ENCODE results near the gene ELAC2. TPM values are rescaled to one million over a fixed set of nuclear protein-coding genes. Genes with fewer than 3 reads are reported as not detected.

The ELAC2 gene
- total RNA-seq, 1 experiment from 2014 or later, result 62.7 TPM

GRCh38 chr17:13024526-13025257, 6.9 kb upstream of the ELAC2 start:
- CTCF ChIA-PET, result no interaction called here

GRCh38 chr17:13024016-13024415, 6.2 kb upstream of the ELAC2 start:
- H3K27me3 ChIP-seq (ENCODE audit: insufficient read depth, low read depth), result peaks cover 14% of the 10 kb centered on the region
- H3K79me2 ChIP-seq (ENCODE audit: low read depth), result no peaks in the 10 kb centered on the region
- H3K4me3 ChIP-seq, result no peak overlapping the region
- no peak for DNase-seq
- H3K27ac ChIP-seq, result no peak overlapping the region
- BruUV-seq (replicated peaks), result no TSS peak
- H3K4me1 ChIP-seq (replicated peaks; ENCODE audit: insufficient read depth), result peaks cover 1% of the 10 kb centered on the region; the same call in 1 of the 2 replicates
- H2AFZ ChIP-seq, result no peak overlapping the region
- H3K9me3 ChIP-seq (ENCODE audit: insufficient read depth, low read depth), result no peaks in the 10 kb centered on the region
- TF ChIP-seq EZH2 (IDR thresholded peaks at IDR 0.05; ENCODE audit: low read depth), result no peak
- TF ChIP-seq CTCF (conservative IDR thresholded peaks at IDR 0.05), result no peak
- H4K20me1 ChIP-seq (ENCODE audit: insufficient read depth), result no peaks in the 10 kb centered on the region
- no peaks in the 10 kb centered on the region for H3K36me3 ChIP-seq (ENCODE audit: low read depth)
- no peaks in the 10 kb centered on the region for H3K9me2 ChIP-seq (ENCODE audit: insufficient read depth)
- CTCF ChIA-PET, result no interaction called here
- H3F3A ChIP-seq (ENCODE audit: insufficient read depth, low read depth), result no peaks in the 10 kb centered on the region
- peak overlapping the region; percentile 72; the same call in 1 of the 2 replicates for H3K4me2 ChIP-seq
- intact Hi-C loops (cut with micrococcal nuclease; ENCODE audit: unreplicated experiment), result no loop called here
- POLR2A ChIA-PET (ENCODE audit: unreplicated experiment), result no interaction called here

More at GRCh38 chr17:13024526-13025257, 6.9 kb upstream of the ELAC2 start:
- peak overlapping the region; percentile 30; the same call in 1 of the 2 replicates for H2AFZ ChIP-seq
- H3K9me3 ChIP-seq (ENCODE audit: insufficient read depth, low read depth), result no peaks in the 10 kb centered on the region
- H3K4me3 ChIP-seq, result peak overlapping the region; percentile 37; the same call in 1 of the 2 replicates
- intact Hi-C loops (cut with micrococcal nuclease; ENCODE audit: unreplicated experiment), result no loop called here
- BruUV-seq (replicated peaks), result no TSS peak
- peaks cover 19% of the 10 kb centered on the region for H3K27me3 ChIP-seq (ENCODE audit: insufficient read depth, low read depth)
- no peaks in the 10 kb centered on the region for H3K4me1 ChIP-seq (replicated peaks; ENCODE audit: insufficient read depth)
- POLR2A ChIA-PET (ENCODE audit: unreplicated experiment), result interaction anchor here (0.6 kb wide), 1 partner anchor 753 kb away, joined by 8 read pairs; no protein-coding TSS in a partner anchor
- DNase-seq, result peak in 1 of 2 experiments; percentile 75
- H3F3A ChIP-seq (ENCODE audit: insufficient read depth, low read depth), result no peaks in the 10 kb centered on the region
- H3K27ac ChIP-seq, result no peak overlapping the region
- no peaks in the 10 kb centered on the region for H3K9me2 ChIP-seq (ENCODE audit: insufficient read depth)
- no peaks in the 10 kb centered on the region for H4K20me1 ChIP-seq (ENCODE audit: insufficient read depth)
- H3K4me2 ChIP-seq, result peak overlapping the region; percentile 72
- TF ChIP-seq CTCF (conservative IDR thresholded peaks at IDR 0.05) (peak; percentile 91), EZH2 (IDR thresholded peaks at IDR 0.05; ENCODE audit: low read depth) (no peak)
- no peaks in the 10 kb centered on the region for H3K36me3 ChIP-seq (ENCODE audit: low read depth)
- H3K79me2 ChIP-seq (ENCODE audit: low read depth), result no peaks in the 10 kb centered on the region

GRCh38 chr17:13016881-13017654, 759 bp downstream of the ELAC2 start:
- peak overlapping the region; percentile 90 for H3K4me3 ChIP-seq
- H3K79me2 ChIP-seq (ENCODE audit: low read depth), result peaks cover 18% of the 10 kb centered on the region
- peak overlapping the region; percentile 65 for H3K27ac ChIP-seq
- peaks cover 8% of the 10 kb centered on the region; the same call in 1 of the 2 replicates for H3F3A ChIP-seq (ENCODE audit: insufficient read depth, low read depth)
- TSS peak; percentile 37 for BruUV-seq (replicated peaks)
- peak overlapping the region; percentile 90 for H3K4me2 ChIP-seq
- H3K9me3 ChIP-seq (ENCODE audit: insufficient read depth, low read depth), result no peaks in the 10 kb centered on the region
- TF ChIP-seq EZH2 (IDR thresholded peaks at IDR 0.05; ENCODE audit: low read depth) (no peak), CTCF (conservative IDR thresholded peaks at IDR 0.05) (no peak)
- DNase-seq, result no peak
- no peaks in the 10 kb centered on the region for H3K36me3 ChIP-seq (ENCODE audit: low read depth)
- H3K27me3 ChIP-seq (ENCODE audit: insufficient read depth, low read depth), result peaks cover 4% of the 10 kb centered on the region
- peaks cover 6% of the 10 kb centered on the region; the same call in 1 of the 2 replicates for H3K4me1 ChIP-seq (replicated peaks; ENCODE audit: insufficient read depth)
- CTCF ChIA-PET, result interaction anchor here (0.6 to 1.7 kb wide), 2 partner anchors 9 to 14 kb away, joined by 3 to 7 read pairs; no protein-coding TSS in a partner anchor
- H3K9me2 ChIP-seq (ENCODE audit: insufficient read depth), result no peaks in the 10 kb centered on the region
- POLR2A ChIA-PET (ENCODE audit: unreplicated experiment), result interaction anchor here (0.6 kb wide), 1 partner anchor 1053 kb away, joined by 4 read pairs; no protein-coding TSS in a partner anchor
- intact Hi-C loops (cut with micrococcal nuclease; ENCODE audit: unreplicated experiment), result no loop called here
- peak overlapping the region; percentile 95 for H2AFZ ChIP-seq
- H4K20me1 ChIP-seq (ENCODE audit: insufficient read depth), result no peaks in the 10 kb centered on the region

Data from PC-9 (cell line).